Measurements from ENCODE around the gene CDH4.

The CDH4 gene

DNA sequence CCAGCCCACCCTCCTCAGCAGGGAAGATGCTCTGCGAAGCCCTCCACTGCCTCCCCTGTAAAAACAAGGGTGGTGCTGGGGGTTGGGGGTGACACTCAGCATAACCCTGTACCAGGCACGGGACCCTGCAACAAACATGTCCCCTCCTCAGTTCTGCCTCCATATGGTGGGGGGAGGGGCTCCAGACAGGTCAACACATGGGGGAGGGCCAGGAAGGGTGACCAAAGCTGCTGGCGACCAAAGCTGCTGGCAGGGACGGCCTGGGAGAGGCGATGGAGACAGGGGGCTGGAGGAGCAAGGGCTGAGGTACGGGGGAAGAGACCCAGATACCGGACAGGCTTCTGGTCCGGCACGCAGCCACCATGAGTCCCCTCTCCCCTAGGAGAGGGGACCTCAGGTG lies 690.5 kb downstream of the CDH4 start:
- TF ChIP-seq SIN3A (IDR thresholded peaks at IDR 0.05; ENCODE audit: borderline replicate concordance, insufficient read depth, low read length), result no peak
- no peak for TF ChIP-seq POLR2AphosphoS5 (IDR thresholded peaks at IDR 0.05; ENCODE audit: low read depth, low read length)
- TF ChIP-seq, protein P1, sequence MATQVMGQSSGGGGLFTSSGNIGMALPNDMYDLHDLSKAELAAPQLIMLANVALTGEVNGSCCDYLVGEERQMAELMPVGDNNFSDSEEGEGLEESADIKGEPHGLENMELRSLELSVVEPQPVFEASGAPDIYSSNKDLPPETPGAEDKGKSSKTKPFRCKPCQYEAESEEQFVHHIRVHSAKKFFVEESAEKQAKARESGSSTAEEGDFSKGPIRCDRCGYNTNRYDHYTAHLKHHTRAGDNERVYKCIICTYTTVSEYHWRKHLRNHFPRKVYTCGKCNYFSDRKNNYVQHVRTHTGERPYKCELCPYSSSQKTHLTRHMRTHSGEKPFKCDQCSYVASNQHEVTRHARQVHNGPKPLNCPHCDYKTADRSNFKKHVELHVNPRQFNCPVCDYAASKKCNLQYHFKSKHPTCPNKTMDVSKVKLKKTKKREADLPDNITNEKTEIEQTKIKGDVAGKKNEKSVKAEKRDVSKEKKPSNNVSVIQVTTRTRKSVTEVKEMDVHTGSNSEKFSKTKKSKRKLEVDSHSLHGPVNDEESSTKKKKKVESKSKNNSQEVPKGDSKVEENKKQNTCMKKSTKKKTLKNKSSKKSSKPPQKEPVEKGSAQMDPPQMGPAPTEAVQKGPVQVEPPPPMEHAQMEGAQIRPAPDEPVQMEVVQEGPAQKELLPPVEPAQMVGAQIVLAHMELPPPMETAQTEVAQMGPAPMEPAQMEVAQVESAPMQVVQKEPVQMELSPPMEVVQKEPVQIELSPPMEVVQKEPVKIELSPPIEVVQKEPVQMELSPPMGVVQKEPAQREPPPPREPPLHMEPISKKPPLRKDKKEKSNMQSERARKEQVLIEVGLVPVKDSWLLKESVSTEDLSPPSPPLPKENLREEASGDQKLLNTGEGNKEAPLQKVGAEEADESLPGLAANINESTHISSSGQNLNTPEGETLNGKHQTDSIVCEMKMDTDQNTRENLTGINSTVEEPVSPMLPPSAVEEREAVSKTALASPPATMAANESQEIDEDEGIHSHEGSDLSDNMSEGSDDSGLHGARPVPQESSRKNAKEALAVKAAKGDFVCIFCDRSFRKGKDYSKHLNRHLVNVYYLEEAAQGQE (IDR thresholded peaks at IDR 0.05; ENCODE audit: insufficient read depth in 1 of 2, low read depth in 2 of 2, low read length in 2 of 2), result no peak
- TF ChIP-seq TAF1 (IDR thresholded peaks at IDR 0.05; ENCODE audit: borderline replicate concordance, insufficient read depth, low read length), result no peak
- no peak for TF ChIP-seq FOXP2 (optimal IDR thresholded peaks at IDR 0.05; ENCODE audit: borderline replicate concordance, extremely low read depth, extremely low read length, insufficient read depth)

DNA sequence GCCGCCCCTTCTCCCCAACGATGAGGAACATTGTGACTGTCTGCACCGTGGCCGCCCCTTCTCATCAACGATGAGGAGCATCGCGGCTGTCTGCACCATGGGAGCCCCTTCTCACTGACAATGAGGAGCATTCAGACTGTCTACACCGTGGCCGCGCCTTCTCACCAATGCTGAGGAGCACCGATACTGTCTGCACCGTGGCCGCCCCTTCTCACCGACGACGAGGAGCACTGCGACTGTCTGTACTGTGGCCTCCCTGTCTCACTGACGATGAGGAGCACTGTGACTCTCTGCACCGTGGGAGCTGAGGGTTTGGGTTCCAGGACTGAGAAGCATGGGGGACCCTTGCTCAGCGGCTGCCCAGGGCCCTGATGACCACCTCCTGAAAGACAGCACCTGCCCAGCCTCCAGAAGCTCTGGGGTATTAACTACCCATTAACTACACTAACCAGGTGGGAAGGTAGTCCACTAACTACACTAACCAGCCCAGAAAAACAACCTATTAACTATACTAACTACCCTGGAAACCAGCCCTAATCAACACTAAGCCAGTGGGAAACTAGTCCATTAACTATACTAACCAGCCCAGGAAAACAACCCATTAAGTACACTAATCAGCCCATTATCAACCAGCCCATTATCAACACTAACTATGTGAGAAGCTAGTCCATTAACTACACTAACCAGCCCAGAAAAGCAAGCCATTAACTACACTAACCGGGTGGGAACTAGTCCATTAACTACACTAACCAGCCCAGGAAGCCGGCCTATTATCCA lies 696.7 kb downstream of the CDH4 start:
- TF ChIP-seq SIN3A (IDR thresholded peaks at IDR 0.05; ENCODE audit: borderline replicate concordance, insufficient read depth, low read length) (no peak), POLR2AphosphoS5 (IDR thresholded peaks at IDR 0.05; ENCODE audit: low read depth, low read length) (no peak), FOXP2 (optimal IDR thresholded peaks at IDR 0.05; ENCODE audit: borderline replicate concordance, extremely low read depth, extremely low read length, insufficient read depth) (no peak), TAF1 (IDR thresholded peaks at IDR 0.05; ENCODE audit: borderline replicate concordance, insufficient read depth, low read length) (no peak)
- TF ChIP-seq, protein P1 (IDR thresholded peaks at IDR 0.05; ENCODE audit: insufficient read depth in 1 of 2, low read depth in 2 of 2, low read length in 2 of 2), result no peak

DNA sequence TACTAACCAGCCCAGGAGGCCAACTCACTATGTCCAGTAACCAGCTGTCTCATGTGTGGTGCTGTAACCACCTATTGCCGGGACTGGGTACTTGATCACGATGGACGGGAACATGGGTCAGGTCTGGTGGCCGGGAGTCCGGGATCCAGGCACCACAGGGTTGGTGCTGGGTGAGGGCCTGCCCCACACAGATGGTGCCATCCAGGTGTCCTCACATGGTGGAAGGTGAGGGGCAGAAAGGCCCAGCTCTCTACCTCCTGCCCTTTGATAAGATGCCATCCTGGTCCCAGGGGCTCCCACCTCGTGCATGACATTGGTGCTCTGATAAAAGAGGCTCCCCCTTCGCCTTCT lies 697.3 kb downstream of the CDH4 start:
- TF ChIP-seq POLR2AphosphoS5 (IDR thresholded peaks at IDR 0.05; ENCODE audit: low read depth, low read length) (no peak), TAF1 (IDR thresholded peaks at IDR 0.05; ENCODE audit: borderline replicate concordance, insufficient read depth, low read length) (no peak), SIN3A (IDR thresholded peaks at IDR 0.05; ENCODE audit: borderline replicate concordance, insufficient read depth, low read length) (no peak), FOXP2 (optimal IDR thresholded peaks at IDR 0.05; ENCODE audit: borderline replicate concordance, extremely low read depth, extremely low read length, insufficient read depth) (no peak)
- TF ChIP-seq, protein P1 (IDR thresholded peaks at IDR 0.05; ENCODE audit: insufficient read depth in 1 of 2, low read depth in 2 of 2, low read length in 2 of 2), result no peak

DNA sequence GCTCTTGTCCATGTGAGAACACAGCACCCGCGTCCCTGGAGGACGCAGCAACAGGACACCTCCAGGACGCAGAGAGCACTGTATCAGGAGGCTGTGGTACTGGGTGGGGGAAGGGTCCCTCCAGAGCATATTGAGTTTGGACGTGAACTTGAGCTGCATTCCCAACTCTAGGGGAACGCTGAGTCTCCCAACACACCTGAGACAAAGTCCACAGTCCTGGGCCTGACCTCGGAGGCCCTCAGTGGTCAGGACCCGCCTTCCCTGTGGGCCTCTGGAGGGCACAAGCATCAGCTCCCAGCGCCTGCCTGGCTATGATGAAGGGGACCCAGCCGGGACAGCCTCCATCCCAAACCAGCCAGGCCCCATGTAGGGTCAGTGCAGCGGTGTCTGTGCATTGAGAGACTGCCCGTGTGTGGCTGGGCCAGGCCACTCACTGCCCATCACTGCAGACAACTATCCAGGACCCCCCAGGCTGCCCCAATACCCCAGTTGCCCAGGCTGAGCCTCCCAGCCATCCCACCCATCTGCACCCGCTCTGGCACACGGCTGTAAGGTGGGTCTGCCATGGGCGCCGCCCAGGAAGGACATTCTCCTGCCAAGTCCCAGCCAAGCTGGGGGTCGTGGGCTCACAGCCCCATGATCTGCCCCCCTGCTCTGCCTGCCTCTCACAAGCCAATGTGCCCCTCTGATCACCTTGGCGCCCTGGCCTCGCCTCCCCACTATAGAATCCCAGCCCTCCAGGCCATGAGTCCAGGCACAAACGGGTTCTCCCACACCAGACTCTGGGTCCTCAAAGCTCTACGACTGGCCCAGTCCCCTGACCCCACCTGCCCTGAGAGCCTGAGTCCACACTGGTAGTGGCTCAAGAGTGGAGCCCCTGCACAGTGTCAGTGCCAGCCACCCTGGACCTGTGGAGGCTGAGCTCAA lies 697.9 kb downstream of the CDH4 start:
- TF ChIP-seq SIN3A (IDR thresholded peaks at IDR 0.05; ENCODE audit: borderline replicate concordance, insufficient read depth, low read length) (no peak), FOXP2 (optimal IDR thresholded peaks at IDR 0.05; ENCODE audit: borderline replicate concordance, extremely low read depth, extremely low read length, insufficient read depth) (no peak), TAF1 (IDR thresholded peaks at IDR 0.05; ENCODE audit: borderline replicate concordance, insufficient read depth, low read length) (no peak), POLR2AphosphoS5 (IDR thresholded peaks at IDR 0.05; ENCODE audit: low read depth, low read length) (no peak)
- TF ChIP-seq, protein P1 (IDR thresholded peaks at IDR 0.05; ENCODE audit: insufficient read depth in 1 of 2, low read depth in 2 of 2, low read length in 2 of 2), result no peak

Data from PFSK-1 (cell line).